Endothelial cell (in vitro differentiated cells): ENCODE measurements around the gene CATSPERZ. TPM values are rescaled to one million over a fixed set of nuclear protein-coding genes. Genes with fewer than 3 reads are reported as not detected.

Experiments used
- DNase-seq: peaks from one replicate; pipeline ENCODE4 v3.0.0; 2021; ENCODE audit warnings: low spot score
- H3K27ac Mint-ChIP-seq: one replicate; pipeline ENCODE4 v1.8.0; 2021; ENCODE audit warnings: mixed read lengths, inconsistent platforms; ENCODE audit not compliant: unreplicated experiment
- H3K27me3 Mint-ChIP-seq: one replicate; pipeline ENCODE4 v1.8.0; 2021; ENCODE audit warnings: mild to moderate bottlenecking, moderate library complexity, mixed read lengths, inconsistent platforms; ENCODE audit not compliant: unreplicated experiment
- H3K36me3 Mint-ChIP-seq: one replicate; pipeline ENCODE4 v1.8.0; 2021; ENCODE audit warnings: mild to moderate bottlenecking, low read depth, mixed read lengths, inconsistent platforms; ENCODE audit not compliant: unreplicated experiment
- H3K4me1 Mint-ChIP-seq: one replicate; pipeline ENCODE4 v1.8.0; 2021; ENCODE audit warnings: mild to moderate bottlenecking, mixed read lengths, inconsistent platforms; ENCODE audit not compliant: unreplicated experiment
- H3K4me3 Mint-ChIP-seq: one replicate; pipeline ENCODE4 v1.8.0; 2021; ENCODE audit warnings: mild to moderate bottlenecking, mixed read lengths, inconsistent platforms; ENCODE audit not compliant: unreplicated experiment
- H3K9me3 Mint-ChIP-seq: one replicate; pipeline ENCODE4 v1.8.0; 2021; ENCODE audit warnings: mixed read lengths, inconsistent platforms; ENCODE audit not compliant: unreplicated experiment
- CTCF ChIP-seq: fragments of 200-600 bp; sonication (generic); IDR thresholded peaks from one replicate; pipeline ENCODE4 v1.5.0; 2021; ENCODE audit warnings: antibody characterized with exemption; ENCODE audit not compliant: unreplicated experiment
- total RNA-seq: library from RNA; stranded (reverse); fragmentation: NEBNext Ultra II Directional; extraction: Animal tissue kit (Norgen Biotek cat#: 25700); gene quantifications from one replicate; pipeline ENCODE4 v1.2.1, GENCODE V29; 2021; ENCODE audit not compliant: unreplicated experiment

The CATSPERZ gene
- total RNA-seq, 1 donor from 2014 or later, result 0.38 TPM

GRCh38 chr11:64304032-64304315, 3.8 kb downstream of the CATSPERZ start:
- H3K4me3 Mint-ChIP-seq, result peak overlapping the region; percentile 89
- H3K27ac Mint-ChIP-seq, result no peak overlapping the region
- peaks cover 7% of the 10 kb centered on the region for H3K27me3 Mint-ChIP-seq
- peaks cover 8% of the 10 kb centered on the region for H3K36me3 Mint-ChIP-seq
- no peak for TF ChIP-seq CTCF
- H3K9me3 Mint-ChIP-seq, result no peaks in the 10 kb centered on the region
- DNase-seq, result no peak
- peaks cover 10% of the 10 kb centered on the region for H3K4me1 Mint-ChIP-seq

DNA sequence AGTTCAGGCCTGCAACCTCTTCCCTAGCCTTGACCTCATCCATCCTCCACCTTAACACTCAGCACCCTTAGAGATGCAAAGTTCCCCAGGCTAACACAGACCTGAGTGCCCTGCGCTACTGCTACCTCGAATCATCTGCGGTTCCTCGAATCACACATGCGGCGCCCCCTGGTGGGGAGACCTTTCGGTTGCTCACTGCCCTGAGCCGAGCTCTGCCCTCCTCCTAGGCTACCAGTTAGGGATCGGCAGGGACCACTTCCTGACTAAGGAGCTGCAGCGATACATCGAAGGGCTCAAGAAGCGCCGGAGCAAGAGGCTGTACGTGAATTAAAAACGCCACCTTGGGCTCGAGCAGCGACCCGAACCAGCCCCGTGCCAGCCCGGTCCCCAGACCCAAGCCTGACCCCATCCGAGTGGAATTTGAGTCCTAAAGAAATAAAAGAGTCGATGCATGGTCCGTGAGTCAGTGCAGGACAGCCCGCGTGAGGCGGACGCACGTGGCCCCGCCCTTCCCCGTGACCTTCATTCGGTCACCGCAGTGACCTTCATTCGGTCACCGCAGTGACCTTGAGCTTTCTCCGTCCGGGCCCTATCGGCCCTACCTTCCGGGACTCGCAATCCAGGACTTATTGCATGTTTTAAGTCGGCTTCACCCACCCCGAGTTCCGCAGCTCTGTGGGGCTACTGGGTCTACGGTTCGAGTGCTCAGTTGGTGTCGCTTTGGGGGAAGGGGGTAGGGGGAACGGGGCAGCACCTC, 4.3 kb downstream of the CATSPERZ start:
- peak; percentile 96 for DNase-seq
- TF ChIP-seq CTCF, result peak; percentile 86
- Mint-ChIP-seq H3K27ac (no peak overlapping the region), H3K4me3 (peak overlapping the region; percentile 89), H3K4me1 (peaks cover 10% of the 10 kb centered on the region), H3K36me3 (peaks cover 8% of the 10 kb centered on the region), H3K9me3 (no peaks in the 10 kb centered on the region), H3K27me3 (peaks cover 6% of the 10 kb centered on the region)

- H3K9me3 Mint-ChIP-seq, result no peaks in the 10 kb centered on the region
- peaks cover 8% of the 10 kb centered on the region for H3K36me3 Mint-ChIP-seq
- H3K4me3 Mint-ChIP-seq, result peak within 1 kb of the TSS; percentile 97
- no peak for TF ChIP-seq CTCF
- DNase-seq, result peak; percentile 100
- peaks cover 10% of the 10 kb centered on the region for H3K4me1 Mint-ChIP-seq
- peak within 1 kb of the TSS; percentile 67 for H3K27ac Mint-ChIP-seq
- peaks cover 6% of the 10 kb centered on the region for H3K27me3 Mint-ChIP-seq
Observed at GRCh38 chr11:64305075-64305690, 5.0 kb downstream of the CATSPERZ start, which contains the start of gene ESRRA. Gene ESRRA, plus strand, starts transcription at chr11:64305524. Its CDS starts 1,656 bp downstream, at chr11:64307180.

DNA sequence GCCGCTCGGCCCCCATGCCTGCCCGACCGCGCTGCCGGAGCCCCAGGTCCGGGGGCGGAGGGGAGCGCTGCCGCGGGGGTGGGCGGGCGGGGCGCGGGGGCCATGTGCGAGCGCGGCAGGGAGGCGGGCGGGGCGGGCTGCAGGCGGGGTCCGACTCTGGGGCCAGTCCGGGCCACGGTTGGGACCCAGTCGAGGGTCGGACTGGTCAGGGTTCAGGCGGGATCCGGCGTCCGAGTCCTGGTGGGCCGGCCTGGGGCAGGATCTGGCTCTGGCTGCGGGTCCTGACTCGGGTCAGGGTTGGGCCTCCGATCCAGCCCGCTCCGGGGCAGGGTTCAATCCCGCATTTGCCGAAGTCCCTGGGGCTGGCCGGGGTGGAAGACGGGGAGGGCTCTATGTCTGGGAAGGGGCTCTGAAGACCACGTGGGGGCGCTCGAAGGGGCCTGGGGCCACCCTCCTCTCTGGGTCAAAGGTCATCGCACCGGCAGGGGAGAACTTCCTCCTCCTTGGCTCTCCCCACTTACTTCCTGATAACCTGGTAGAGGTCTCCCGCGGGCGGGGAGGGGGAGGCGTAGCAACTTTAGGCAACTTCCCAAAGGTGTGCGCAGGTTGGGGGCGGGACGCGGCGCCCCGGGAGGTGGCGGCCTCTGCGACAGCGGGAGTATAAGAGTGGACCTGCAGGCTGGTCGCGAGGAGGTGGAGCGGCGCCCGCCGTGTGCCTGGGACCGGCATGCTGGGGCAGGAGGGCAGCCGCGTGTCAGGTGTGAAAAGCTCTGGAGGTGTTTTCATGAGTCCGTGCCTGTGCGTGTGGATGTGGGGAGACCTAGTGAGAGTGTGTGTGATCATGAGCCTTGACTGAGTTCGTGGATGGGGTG, 5.8 kb downstream of the CATSPERZ start:
- TF ChIP-seq CTCF, result peak; percentile 62
- Mint-ChIP-seq H3K4me1 (peaks cover 11% of the 10 kb centered on the region), H3K4me3 (peak overlapping the region; percentile 97), H3K9me3 (no peaks in the 10 kb centered on the region), H3K27me3 (peaks cover 4% of the 10 kb centered on the region), H3K27ac (peak overlapping the region; percentile 67), H3K36me3 (peaks cover 8% of the 10 kb centered on the region)
- DNase-seq, result peak; percentile 63
